ENCODE results near the gene EHD4.

The EHD4 gene

GRCh38 chr15:41972253-41973242 is at the start of gene EHD4:
Gene EHD4 (minus strand): TSS chr15:41972557. CDS start chr15:41972494, 63 bp downstream.
- peak; percentile 87 for DNase-seq

- no peak for DNase-seq
Measured at GRCh38 chr15:42021593-42021992, 49.2 kb upstream of the EHD4 start.

GRCh38 chr15:42020713-42021273 is 48.4 kb upstream of the EHD4 start, which contains the start of gene PLA2G4E:
Gene PLA2G4E (minus strand): TSS chr15:42021042. CDS start chr15:42021030, 12 bp downstream.
- DNase-seq: no peak

- no peak for DNase-seq
Measured at GRCh38 chr15:42018306-42019224, 46.2 kb upstream of the EHD4 start.

GRCh38 chr15:42016971-42017370 is 44.6 kb upstream of the EHD4 start:
- DNase-seq: no peak

- DNase-seq: no peak
Measured at GRCh38 chr15:42014406-42014805, 42.0 kb upstream of the EHD4 start.

- no peak for DNase-seq
Measured at GRCh38 chr15:42012928-42013482, 40.6 kb upstream of the EHD4 start.

GRCh38 chr15:42012241-42012640 is 39.9 kb upstream of the EHD4 start:
- no peak for DNase-seq

- no peak for DNase-seq
Measured at GRCh38 chr15:42011074-42011473, 38.7 kb upstream of the EHD4 start.

GRCh38 chr15:42010434-42010833 is 38.1 kb upstream of the EHD4 start:
- no peak for DNase-seq

- DNase-seq: no peak
Measured at GRCh38 chr15:42009474-42009873, 37.1 kb upstream of the EHD4 start.

- no peak for DNase-seq
Measured at GRCh38 chr15:42009022-42009421, 36.7 kb upstream of the EHD4 start.

GRCh38 chr15:42007386-42007785 is 35.0 kb upstream of the EHD4 start:
- no peak for DNase-seq

- no peak for DNase-seq
Measured at GRCh38 chr15:42002333-42002732, 30.0 kb upstream of the EHD4 start.

GRCh38 chr15:42001236-42001635 is 28.9 kb upstream of the EHD4 start:
- no peak for DNase-seq

GRCh38 chr15:41999290-42000285 is 27.2 kb upstream of the EHD4 start:
- no peak for DNase-seq

GRCh38 chr15:41997845-41998244 is 25.5 kb upstream of the EHD4 start:
- no peak for DNase-seq

- no peak for DNase-seq
Measured at GRCh38 chr15:41996921-41997592, 24.7 kb upstream of the EHD4 start.

- no peak for DNase-seq
Measured at GRCh38 chr15:41996376-41996775, 24.0 kb upstream of the EHD4 start.

GRCh38 chr15:41995476-41995855 is 23.1 kb upstream of the EHD4 start:
- DNase-seq: no peak

Data from activated effector memory CD4-positive, alpha-beta T cell treated with Interleukin-2 at 50 U/mL for 16 hours (primary cell).